DOHH2 (cell line): ENCODE measurements around the gene ANKRD13A.

Experiments
- EZH2phosphoT487 ChIP-seq: fragments of 200-600 bp; sonication (generic); IDR thresholded peaks from 2 replicates; pipeline ENCODE4 v1.6.1; 2017; ENCODE audit warnings: borderline replicate concordance, mild to moderate bottlenecking, antibody characterized with exemption, low read length, moderate library complexity, mixed read lengths
- TF ChIP-seq, protein P1 (sequence below): fragments of 200-600 bp; sonication (generic); IDR thresholded peaks from one replicate; pipeline ENCODE4 v1.5.1; 2014; ENCODE audit warnings: antibody characterized with exemption, mild to moderate bottlenecking, low read depth, low read length; ENCODE audit not compliant: poor library complexity, severe bottlenecking

DNA sequence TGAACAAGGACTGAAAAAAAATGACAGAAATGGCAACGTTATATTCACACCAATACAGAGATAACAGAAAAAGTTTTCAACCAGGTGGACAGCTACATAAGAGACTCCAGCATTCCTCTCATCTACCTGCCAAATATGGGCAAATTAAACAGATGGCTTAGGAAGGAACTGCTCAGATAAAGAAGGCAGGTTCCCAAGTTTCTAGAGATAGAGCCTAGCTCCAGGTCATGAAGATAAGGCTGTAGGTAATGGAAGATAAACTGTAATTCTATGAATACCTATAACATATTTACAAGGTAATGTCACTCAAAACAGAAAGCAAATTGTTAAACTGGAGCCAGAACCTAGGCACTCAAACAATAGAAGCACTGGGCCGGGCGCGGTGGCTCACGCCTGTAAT lies 45.6 kb upstream of the ANKRD13A start:
- TF ChIP-seq, protein P1, sequence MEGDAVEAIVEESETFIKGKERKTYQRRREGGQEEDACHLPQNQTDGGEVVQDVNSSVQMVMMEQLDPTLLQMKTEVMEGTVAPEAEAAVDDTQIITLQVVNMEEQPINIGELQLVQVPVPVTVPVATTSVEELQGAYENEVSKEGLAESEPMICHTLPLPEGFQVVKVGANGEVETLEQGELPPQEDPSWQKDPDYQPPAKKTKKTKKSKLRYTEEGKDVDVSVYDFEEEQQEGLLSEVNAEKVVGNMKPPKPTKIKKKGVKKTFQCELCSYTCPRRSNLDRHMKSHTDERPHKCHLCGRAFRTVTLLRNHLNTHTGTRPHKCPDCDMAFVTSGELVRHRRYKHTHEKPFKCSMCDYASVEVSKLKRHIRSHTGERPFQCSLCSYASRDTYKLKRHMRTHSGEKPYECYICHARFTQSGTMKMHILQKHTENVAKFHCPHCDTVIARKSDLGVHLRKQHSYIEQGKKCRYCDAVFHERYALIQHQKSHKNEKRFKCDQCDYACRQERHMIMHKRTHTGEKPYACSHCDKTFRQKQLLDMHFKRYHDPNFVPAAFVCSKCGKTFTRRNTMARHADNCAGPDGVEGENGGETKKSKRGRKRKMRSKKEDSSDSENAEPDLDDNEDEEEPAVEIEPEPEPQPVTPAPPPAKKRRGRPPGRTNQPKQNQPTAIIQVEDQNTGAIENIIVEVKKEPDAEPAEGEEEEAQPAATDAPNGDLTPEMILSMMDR, result no peak
- TF ChIP-seq EZH2phosphoT487, result no peak
